ENCODE data around the gene DNAJC6.

DNAJC6 gene

DNA sequence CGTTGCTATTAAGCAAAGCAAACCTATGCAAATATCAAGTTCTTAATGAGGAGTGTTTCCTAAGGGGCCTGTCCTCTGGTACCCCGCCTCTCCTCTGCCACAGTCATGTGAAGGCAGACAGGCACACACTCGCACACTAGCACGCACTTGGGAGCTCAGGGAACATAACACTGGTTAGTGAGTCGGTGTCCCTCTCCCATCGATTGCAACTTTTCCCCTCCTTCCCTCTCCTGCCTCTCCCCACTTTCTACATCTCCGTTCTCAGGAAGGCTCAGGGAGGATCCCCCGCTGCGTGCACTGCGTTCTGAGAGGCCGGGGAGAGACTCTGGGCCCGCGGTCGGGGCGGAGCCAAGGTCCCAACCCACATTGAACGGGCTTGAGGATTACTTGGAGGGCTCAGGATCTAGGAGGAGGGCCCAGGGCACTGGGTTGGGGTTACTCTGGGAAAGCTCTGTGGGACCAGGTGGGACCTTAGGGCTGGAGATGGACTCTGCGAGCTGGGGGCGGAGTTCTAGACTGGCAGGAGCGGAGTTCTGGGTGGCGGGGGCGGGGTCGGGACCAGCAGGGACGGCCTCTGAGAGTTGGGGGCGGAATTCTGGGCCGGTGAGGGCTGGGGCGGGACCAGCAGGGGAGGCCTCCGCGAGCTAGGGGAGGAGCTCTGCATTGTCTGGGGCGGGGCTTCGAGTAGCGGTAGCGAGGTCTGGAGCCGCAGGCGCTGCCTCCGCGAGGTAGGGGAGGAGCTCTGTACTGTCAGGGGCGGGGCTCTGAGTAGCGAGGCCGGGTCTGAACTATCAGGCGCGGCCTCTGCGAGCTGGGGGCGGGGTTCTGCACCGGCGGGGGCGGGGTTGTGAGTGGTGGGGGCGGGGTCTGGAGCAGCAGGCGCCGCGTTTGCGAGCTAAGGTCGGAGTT lies 110.6 kb downstream of the DNAJC6 start:
- intact Hi-C loops (cut with DNase I): loop anchor here (5.0 to 10.0 kb wide), 2 partner anchors 105 to 153 kb away; no protein-coding TSS in a partner anchor
- DNase-seq: peak; percentile 90 to 99 (median 97)

DNA sequence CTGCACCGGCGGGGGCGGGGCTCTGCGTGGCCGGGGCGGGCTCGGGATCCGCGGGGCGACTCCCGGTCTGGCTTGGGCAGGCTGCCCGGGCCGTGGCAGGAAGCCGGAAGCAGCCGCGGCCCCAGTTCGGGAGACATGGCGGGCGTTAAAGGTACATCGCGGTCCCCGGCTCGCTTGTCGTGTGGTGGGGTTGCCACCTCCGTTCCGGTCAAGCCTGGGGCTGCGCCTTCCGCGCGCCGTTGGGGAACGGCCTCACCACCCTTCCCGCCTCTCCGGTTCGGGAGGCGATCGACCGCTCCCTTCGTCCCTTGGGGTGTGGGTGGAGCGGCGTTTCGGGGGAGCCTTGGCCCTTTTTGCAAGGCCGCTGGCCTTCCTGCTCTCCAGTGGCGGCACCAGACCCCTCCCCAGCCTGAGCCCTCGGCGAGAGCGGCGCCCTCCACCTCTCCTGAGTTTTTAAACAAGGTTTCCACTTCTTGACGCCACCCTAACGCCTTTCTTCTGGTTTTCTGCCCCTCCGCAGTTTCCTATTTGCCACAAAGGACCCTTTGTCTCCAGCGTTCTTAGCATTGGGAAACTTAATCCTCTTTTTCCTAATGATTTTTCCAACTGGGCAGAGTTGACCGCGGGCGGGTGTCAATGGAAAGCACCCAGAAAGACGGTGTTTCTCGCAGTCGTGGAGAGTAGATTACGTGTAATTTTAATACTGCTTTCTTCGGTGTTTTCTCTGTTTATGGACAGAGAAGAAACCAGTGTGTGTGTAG lies 111.4 kb downstream of the DNAJC6 start, which contains the start of the genes LEPR and LEPROT:
LEPR (plus strand) TSS at position 79 of the 761 bp plus-strand sequence. CDS start 144,898 bp downstream, outside the sequence.
LEPROT (plus strand) TSS at position 79 of the 761 bp plus-strand sequence; CDS start at position 136, 57 bp downstream.
- peak in 1 of 42 donors; percentile 26 for DNase-seq
- intact Hi-C loops (cut with DNase I): loop anchor here (5.0 kb wide), 1 partner anchor 153 kb away; no protein-coding TSS in a partner anchor

DNA sequence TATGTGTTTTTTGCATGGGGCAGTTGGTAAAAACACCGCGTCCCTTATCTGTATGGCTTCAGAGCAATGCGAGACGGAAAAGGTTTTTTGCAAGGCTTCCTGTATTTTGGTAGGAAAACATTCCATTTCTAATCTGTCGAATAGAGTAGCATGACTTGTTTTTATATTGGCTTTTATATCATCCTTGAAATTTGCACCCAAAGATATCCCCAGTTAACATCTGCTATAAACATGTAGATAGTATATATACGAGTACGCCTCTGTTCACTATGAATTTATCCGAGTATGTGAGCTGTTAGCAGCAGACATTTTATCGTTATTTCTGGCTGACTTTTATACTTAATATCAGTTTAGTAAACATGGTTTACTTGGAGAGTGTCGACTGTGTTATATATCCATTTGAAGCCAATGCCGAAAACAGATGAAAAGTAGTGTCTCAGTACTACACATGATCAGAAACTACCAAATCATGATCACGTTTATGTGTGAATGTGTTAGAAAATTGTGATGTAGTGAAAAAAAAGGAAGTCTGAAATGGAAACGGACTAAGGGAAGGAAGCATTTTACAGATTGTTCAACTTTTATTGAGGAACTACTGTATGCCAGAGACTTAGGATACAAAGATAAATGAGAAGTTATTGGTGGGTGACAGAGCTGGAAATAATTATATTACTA lies 112.1 kb downstream of the DNAJC6 start:
- DNase-seq: no peak
- intact Hi-C loops (cut with DNase I): loop anchor here (5.0 kb wide), 1 partner anchor 154 kb away; no protein-coding TSS in a partner anchor

DNA sequence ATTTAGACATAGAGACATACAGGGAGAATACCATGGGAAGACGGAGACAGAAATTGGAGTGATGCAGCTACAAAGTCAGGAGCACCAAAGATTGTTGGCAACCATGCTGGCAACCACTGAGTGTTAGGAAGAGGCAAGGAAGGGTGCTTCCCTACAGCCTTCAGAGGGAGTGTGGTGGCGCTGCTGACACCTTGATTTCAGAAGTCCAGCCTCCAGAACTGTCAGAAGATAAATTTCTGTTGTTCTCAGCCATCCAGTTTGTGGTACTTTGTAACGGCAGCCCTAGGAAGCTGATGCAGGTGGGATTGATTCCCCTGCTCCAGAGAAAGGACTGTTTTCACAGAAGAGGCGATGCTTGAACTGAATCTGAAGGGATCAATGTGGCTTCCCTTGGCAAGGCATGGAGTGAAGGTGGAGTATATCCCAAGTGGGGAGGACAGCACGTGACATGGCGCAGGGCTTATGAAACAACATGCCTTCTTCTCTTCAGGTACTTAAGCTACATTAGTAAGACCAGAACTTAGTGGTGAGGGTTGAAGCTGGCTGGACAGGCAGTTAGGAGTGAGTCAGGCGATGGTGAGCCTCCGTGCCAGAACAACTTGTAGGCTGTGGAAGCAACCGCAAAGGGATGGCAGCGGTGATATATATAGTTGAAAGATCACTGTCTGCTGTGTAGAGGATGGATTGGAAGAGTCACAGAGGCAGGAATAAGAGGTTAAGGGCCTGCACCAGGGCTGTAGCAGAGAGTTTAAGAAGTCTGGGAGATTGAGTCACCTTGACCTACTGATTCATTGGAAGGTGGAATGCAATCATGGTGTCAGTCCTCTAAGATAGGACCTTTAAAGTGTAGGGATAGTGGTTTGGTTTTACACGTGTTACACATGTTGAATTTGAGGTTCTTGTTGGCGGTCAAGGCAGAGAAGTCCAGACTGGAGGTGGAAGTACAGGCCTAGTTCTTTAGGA lies 113.2 kb downstream of the DNAJC6 start:
- intact Hi-C loops (cut with DNase I): loop anchor here (5.0 kb wide), 1 partner anchor 155 kb away; no protein-coding TSS in a partner anchor
- DNase-seq: no peak

DNA sequence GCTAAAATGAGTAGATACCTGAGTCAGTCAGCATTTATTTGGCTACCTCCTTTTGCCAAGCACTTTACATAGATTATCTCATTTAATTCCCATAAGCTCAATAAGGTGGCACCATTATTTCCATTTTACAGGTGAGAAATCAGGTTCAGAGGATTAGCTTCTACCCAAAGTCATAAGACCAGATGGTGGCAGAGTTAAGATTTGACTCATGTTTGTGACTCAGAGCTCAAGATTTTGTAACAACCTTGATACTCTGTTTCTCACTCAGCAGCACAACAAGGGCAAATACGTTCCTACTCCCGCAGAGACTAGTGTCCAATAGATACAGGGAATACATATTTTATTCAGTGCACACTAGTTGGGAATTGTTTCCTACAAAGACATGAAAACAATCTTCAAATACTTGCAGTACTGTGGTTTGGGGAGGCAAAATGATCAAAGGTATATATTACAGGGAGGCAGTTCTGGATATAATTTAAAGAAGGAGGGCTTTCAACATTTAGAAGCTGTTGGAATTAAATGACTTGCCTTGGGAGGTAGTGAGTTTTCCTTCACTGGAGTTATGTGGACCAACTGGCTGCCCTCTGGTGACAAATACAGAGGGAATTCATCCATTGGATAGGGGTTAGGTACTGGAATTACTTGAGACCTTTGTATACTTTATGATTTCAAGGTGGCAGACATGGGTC lies 114.7 kb downstream of the DNAJC6 start:
- peak in 6 of 42 donors; percentile 7 to 48 (median 16) for DNase-seq
- intact Hi-C loops (cut with DNase I): loop anchor here (5.0 kb wide), 1 partner anchor 157 kb away; no protein-coding TSS in a partner anchor

DNA sequence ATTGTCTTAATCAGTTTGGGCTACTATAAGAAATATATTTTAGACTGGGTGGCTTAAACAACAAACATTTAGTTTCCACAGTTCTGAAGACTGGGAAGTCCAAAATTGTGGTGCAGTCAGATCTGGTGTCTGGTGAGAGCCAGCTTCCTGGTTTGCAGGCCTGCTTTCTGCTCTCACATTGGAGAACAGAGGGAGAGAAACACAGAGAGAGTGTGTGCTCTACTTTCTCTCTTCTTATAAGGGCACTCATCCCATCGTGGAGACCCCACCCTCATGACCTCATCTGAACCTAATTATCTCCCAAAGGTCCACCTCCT lies 115.2 kb downstream of the DNAJC6 start:
- DNase-seq: no peak
- intact Hi-C loops (cut with DNase I): loop anchor here (5.0 kb wide), 1 partner anchor 157 kb away; no protein-coding TSS in a partner anchor

DNA sequence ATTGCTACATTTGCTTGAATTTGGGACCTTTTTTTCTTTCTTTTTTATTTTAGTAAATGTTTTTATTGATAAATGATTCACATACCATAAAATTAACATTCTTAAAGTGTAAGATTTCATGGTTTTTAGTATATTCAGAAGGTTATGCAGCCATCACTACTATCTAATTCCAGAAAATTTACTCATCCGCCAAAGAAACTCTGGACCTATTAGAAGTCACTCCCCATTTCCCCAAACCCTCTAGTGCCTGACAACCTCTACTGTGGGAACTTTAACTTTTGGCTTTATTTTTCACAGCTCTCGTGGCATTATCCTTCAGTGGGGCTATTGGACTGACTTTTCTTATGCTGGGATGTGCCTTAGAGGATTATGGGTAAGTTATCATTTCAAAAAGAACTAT lies 115.7 kb downstream of the DNAJC6 start:
- intact Hi-C loops (cut with DNase I): no loop called here
- DNase-seq: no peak

DNA sequence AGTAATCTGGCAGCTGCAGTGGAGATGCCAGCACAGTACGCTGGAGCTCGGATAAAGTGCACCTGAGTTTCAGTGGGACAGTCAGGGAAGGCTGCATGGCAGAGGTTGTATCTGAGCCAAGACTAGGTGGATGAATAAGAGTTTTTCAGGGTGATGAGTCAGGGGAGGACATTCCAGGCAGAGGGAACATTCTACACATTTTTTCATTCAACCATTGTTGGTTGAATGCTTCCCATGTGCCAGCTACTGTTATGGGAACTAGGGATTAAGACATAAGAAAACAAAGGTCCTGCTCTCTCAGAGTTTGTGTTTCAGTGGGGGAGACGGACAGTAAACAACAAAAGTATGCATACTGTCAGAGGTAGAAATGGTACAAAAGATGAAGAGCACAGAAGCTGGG lies 116.4 kb downstream of the DNAJC6 start:
- intact Hi-C loops (cut with DNase I): no loop called here
- no peak for DNase-seq

DNA sequence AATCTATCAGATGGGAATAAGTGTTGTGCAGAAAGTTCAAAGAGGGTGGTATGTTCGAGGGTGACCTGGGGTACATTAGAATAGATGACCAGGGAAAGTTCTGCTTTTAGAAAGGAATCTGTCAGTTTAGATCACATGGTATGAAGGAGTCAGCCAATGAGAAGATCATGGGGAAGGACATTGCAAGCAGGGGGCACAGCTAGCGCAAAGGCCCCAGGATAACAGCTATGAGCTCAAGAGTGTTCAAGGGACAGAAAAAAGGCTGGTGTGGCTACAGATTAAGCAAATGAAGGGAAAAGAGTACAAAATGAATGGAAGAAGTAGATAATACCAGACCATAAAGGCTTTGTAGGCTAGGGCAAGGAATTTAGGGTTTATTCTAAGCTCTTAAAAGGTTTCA lies 119.7 kb downstream of the DNAJC6 start:
- DNase-seq: no peak
- intact Hi-C loops (cut with DNase I): no loop called here

DNA sequence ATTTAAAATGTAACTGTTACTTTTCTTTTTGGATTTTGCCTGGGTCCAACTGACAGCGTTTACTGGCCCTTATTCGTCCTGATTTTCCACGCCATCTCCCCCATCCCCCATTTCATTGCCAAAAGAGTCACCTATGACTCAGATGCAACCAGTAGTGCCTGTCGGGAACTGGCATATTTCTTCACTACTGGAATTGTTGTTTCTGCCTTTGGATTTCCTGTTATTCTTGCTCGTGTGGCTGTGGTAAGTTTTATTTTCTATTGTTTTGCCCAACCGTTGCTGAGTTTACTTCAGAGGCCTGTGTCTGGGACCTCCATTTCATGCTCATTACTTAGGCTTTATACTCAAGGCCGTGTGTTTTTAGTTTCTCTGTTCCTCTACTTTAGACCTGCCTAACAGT lies 120.5 kb downstream of the DNAJC6 start:
- no peak for DNase-seq

DNA sequence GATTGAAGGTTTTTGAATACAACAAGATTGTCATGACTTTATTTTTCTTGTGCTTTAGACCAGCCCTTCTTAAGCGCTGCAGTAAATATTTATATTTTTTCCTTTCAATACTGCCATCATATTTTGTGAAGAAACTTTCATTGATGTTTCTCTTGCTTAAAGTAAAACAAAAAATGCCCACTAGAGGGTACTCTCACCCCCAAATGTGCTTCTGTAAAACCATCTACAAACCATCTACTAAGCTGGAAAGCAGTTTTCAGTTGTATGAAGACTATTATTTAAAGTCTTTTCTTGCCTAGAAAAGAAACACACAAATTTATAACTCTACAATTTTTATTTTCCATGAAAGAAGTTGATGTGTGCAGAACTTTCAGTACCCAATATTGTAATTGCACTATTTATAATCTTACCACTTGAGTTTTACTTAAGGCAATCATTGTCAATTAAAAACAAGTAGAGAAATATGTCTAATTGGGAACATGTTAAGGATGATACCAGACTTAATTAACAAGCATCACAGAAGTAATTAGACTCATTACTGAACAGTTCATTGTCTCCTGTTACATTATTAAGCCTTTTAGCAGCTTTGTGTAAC lies 121.9 kb downstream of the DNAJC6 start:
- peak in 6 of 42 donors; percentile 16 to 57 (median 40) for DNase-seq
- intact Hi-C loops (cut with DNase I): loop anchor here (5.0 kb wide), 1 partner anchor 256 kb away; no protein-coding TSS in a partner anchor

More for the DNA sequence above, 120.5 kb downstream of the DNAJC6 start:
- intact Hi-C loops (cut with DNase I): loop anchor here (5.0 kb wide), 1 partner anchor 257 kb away; no protein-coding TSS in a partner anchor

DNA sequence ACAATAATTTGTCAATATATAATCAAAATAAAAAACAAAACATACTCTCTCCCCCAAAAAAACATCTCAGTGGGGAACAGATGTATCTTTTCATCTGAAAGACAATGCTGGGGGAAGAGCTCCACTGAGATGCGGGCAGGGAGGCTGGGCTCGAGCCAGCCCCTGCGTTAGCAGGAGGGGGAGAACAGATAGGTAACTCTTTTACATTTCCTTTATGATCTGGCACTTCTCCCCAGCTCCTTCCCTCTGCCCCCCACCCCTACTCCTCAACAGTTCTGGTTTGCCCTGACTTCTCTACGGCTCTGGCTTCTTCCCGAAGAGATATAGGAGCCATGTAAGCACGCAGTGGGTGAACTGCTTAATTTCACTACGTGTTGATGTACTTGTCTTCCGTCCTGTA lies 123.6 kb downstream of the DNAJC6 start:
- no peak for DNase-seq
- intact Hi-C loops (cut with DNase I): loop anchor here (5.0 kb wide), 1 partner anchor 254 kb away; no protein-coding TSS in a partner anchor

DNA sequence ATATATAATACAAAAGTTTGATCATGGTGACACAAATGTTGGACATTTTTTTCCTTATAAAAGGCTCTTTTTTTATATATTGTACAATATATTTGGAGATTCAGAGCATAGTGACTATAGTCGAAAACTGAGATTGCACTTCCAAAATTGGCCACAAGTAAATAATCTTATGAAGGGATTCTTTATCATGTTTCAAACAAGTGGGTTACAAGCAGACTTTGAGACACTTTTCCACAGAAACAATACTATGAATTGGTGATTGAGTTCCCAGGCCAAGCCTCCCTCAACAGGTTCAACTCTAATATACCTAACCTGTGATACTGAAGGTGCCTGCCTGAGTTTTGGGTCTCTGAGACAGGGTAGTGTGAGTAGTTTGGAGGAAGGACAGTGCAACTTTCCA lies 124.9 kb downstream of the DNAJC6 start:
- no peak for DNase-seq
- intact Hi-C loops (cut with DNase I): loop anchor here (5.0 kb wide), 1 partner anchor 253 kb away; no protein-coding TSS in a partner anchor

DNA sequence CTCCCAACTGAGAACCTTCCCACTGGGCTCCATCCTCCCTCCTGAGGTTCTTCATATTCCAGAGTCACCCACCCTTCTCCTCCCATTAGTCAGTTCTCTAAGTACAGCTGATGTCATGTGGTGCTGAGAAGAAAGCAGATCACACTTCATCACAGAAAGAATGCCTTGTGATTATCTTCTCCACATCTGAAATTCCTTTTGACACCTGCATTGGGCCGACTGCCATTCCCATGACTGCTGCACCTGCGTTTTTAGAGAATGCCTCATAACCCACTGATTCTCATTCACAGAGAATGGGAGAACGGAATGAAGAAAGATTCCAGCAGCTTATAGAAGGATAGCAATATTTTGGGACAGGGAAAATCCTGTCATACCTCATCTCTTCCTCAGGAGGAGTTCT lies 125.4 kb downstream of the DNAJC6 start:
- intact Hi-C loops (cut with DNase I): loop anchor here (5.0 kb wide), 1 partner anchor 253 kb away; no protein-coding TSS in a partner anchor
- no peak for DNase-seq

DNA sequence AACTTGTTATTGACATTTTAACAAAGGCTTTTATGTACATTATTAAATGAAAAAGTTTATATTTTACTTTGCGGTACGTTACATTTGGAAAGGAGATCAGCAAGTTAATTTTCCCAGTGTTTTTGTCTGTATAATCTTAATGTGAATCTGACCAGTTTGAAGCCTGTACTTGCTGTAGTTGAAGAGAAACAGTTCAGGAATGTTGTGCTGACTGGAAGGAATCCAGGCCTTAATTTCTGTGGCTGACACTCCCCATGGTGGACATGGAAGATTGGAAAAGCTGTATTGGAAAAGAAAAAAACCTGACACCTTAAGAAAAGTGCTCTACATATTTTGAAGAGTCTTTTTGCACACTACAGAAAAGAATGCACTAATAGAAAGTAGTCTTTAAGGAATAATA lies 126.6 kb downstream of the DNAJC6 start:
- no peak for DNase-seq
- intact Hi-C loops (cut with DNase I): no loop called here

DNA sequence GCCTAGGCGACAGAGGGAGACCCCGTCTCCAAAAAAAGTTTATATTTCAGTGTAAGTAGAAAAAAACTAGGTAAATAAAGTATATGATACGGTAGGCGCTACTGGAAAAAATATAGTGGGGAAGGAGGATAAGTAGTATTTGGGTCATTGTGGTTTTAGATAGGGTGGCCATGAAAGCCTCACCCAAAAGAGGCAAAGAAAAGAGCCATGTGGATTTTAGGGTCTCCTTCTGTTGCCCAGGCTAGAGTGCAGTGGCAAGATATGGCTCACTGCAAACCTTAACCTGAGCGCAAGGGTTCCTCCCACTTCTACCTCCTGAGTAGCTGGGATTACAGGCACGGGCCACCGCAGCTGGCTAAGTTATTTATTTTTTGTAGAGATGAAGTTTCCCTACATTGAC lies 128.3 kb downstream of the DNAJC6 start:
- intact Hi-C loops (cut with DNase I): no loop called here
- no peak for DNase-seq

All from head of caudate nucleus (tissue), 42 donors.